Measurements from ENCODE around the gene BLVRB. TPM values are rescaled to one million over a fixed set of nuclear protein-coding genes. Genes with fewer than 3 reads are reported as not detected.
"Not testable (repeated sequence)": the region's sequence is repeated elsewhere in the genome, so short reads cannot be mapped to it uniquely, and the experiment has no call there.

Gene BLVRB
- polyA plus RNA-seq, 3 donors, result 35.5 to 58.3 (median 49.3) TPM

DNA sequence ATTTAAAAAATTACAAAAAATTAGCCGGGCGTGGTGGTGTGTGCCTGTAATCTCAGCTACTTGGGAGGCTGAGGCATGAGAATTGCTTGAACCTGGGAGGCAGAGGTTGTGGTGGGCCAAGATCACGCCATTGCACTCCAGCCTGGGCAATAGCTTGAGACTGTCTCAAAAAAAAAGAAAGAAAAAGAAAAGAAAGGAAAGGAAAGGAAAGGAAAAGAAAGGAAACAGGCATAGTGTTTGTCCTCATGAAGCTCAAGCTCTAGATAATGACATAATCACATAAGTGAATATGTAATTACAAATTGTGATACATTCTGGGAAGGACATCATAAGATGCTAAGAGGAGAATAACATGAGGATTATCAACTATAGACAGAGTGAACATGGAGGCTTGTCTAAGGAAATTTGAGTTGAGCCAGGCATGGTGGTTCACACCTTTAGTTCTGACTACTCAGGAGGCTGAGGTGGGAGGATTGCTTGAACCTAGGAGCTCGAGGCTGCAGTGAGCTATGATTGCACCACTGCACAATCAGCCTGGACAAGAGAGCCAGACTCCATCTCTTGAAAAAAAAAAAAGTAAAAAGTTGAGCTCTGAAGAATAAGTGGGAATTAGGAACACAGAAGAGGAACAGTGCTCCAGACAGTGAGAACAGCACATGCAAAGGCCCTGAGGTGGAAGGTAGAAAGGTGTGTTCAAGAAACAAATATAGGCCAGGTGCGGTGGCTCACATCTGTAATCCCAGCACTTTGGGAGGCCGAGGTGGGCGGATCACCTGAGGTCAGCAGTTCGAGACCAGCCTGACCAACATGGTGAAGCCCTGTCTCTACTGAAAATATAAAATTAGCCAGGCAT lies 35.4 kb upstream of the BLVRB start:
- not testable (repeated sequence) for DNase-seq (ENCODE audit: extremely low read depth in 1 of 11, low read depth in 9 of 11, low spot score in 4 of 11)

DNA sequence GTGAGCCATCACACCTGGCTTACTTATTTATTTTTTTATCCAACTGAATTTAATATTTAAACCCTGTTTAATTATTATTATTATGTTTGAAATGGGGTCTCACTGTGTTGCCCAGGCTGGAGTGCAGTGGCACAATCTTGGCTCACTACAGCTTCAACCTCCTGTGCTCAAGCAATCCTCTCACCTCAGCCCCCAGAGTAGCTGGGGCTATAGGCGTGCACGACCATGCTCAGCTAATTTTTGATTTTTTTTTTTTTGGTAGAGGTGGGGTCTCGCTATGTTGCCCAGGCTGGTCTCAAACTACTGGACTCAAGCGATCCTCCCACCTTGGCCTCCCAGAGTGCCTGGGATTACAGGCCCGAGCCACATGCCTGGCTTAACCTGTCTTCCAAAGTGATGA lies 33.8 kb upstream of the BLVRB start:
- DNase-seq (ENCODE audit: extremely low read depth in 1 of 11, low read depth in 9 of 11, low spot score in 4 of 11), result no peak

DNA sequence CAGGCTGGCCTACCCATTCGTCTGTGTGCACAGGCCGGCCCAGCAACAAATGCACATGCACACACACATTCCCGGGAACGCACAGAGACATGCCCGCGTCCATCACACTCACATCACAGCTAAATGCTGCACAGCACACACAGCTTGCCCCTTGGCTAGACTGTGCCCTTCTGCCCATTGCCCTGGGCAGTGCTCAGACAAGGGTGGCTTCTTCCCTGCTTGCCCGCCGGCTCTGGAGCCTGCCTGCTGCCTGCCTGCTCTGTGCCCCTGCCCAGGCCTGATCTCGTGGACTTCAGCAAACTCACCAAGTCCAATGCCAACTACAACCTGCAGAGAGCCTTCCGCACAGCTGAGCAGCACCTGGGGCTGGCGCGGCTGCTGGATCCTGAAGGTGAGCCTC lies 31.7 kb upstream of the BLVRB start:
- DNase-seq (ENCODE audit: extremely low read depth in 1 of 11, low read depth in 9 of 11, low spot score in 4 of 11), result no peak

DNA sequence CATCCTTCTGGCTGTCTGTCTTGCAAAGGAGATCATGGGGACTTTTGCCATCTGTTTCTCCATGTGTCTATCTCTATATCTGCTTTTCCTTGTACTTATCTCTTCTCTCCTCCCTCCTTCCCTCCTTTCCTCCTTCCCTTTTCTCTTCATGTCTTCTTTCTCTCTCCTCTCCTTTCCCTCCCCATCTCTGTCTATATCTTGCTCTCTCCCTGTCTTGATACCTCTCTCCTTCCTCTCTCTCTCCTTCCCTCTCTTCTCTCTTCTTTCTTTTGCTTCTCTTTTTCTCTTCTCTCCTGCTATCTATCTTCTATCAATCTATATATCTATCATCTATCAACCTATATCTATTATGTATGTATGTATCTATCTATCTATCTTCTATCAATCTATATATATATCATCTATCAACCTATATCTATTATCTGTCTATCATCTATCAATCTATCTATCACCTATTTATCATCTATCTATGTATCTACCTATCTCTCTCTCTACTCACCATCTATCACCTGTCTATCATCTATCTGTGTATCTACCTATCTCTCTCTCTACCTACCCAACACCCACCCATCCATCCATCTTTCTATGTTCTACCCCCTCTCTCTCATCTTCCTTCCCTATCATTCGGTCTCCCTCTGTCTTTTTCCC lies 28.8 kb upstream of the BLVRB start:
- no peak for DNase-seq (ENCODE audit: extremely low read depth in 1 of 11, low read depth in 9 of 11, low spot score in 4 of 11)

DNA sequence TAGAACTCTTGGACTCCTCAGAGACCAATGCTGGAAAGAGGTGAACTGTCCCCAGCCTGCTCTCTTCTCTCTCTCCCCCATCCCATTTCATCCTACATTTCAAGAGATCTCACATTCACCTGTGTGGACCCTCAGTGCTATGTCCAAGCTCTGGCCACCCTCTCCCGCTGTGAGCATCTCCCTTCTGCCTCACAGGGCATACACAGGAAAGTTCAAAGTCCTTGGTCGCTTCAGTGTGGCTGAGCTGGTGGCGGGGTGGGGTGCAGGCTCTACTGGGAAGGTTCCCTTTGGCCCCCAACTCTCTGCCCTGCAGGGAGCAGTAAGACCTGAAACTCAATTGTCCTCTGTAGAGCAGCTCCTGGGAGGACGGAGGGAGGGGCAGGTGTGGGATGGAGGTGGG lies 28.2 kb upstream of the BLVRB start:
- DNase-seq (ENCODE audit: extremely low read depth in 1 of 11, low read depth in 9 of 11, low spot score in 4 of 11), result no peak

DNA sequence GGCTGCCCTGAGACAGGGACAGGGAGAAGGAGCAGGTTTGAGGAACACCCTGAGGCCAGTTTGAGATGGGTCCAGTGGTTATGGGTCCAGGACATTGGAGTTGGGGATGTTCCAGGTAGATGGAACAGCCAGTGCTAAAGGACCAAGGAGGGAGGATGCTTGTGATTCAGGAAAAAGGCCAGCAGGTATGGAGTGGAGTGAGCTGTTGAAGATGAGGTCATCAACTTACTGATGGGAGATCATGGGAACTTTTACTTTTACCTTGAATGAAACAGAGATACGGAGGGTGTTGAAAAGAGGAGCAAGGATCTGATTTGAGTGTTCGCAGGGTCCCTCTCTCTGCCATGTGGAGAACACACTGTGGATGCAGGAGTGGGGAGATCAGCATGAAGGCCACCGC lies 26.7 kb upstream of the BLVRB start:
- DNase-seq (ENCODE audit: extremely low read depth in 1 of 11, low read depth in 9 of 11, low spot score in 4 of 11), result no peak

DNA sequence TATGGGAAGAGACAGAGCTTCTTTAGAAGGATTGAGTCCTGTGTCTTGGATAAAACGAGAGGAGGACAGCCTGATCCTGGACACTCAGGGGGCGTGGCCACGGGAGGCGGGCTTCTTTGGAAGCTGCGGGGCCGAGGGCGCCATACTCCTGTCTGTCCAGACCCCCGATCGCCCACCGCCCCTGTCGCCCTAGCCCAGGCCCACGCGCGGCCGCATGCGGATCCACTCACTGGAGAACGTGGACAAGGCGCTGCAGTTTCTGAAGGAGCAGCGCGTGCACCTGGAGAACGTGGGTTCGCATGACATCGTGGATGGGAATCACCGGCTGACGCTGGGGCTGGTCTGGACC lies 24.3 kb upstream of the BLVRB start:
- DNase-seq (ENCODE audit: extremely low read depth in 1 of 11, low read depth in 9 of 11, low spot score in 4 of 11), result no peak

DNA sequence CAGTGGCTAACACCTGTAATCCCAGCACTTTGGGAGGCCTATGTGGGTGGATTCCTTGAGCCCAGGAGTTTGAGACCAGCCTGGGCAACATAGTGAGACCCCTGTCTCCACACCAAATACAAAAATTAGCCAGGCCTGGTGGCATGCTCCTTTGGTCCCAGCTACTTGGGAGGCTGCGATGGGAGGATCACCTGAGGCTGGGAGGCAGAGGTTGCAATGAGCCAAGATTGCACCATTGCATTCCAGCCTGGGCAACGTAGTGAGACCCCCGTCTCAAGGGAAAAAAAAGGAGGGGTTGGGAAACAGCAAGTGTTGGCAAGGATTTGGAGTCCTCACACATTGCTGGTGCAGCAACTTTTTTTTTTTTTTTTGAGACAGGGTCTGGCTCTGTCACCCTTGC lies 20.5 kb upstream of the BLVRB start:
- no peak for DNase-seq (ENCODE audit: extremely low read depth in 1 of 11, low read depth in 9 of 11, low spot score in 4 of 11)

DNA sequence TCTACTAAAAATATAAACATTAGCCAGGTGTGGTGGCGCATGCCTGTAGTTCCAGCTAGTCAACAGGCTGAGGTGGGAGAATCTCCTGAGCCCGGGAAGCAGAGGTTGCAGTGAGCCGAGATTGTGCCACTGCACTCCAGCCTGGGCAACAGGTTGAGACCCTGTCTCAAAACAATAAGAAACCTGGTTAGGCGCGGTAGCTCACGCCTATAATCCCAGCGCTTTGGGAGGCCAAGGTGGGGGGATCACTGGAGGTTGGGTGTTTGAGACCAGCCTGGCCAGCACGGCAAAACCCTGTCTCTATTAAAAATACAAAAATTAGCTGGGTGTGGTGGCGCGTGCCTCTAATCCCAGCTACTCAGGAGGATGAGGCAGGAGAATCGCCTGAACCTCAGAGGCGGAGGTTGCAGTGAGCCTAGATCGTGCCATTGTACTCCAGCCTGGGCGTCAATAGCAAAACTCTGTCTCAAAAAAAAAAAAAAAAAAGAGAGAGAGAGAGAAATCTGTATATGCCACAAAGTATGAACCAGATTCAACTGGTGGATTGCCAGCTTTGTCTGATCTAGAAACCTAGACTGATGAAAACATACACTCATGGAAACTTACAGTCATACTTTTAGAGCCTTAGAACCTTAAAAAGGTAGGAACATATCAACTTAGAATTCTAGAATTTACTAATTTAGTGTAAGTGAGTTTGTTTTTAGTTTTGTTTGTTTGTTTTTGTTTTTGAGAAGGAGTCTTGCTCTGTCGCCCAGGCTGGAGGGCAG lies 10.5 kb upstream of the BLVRB start:
- DNase-seq (ENCODE audit: extremely low read depth in 1 of 11, low read depth in 9 of 11, low spot score in 4 of 11), result not testable (repeated sequence)

DNA sequence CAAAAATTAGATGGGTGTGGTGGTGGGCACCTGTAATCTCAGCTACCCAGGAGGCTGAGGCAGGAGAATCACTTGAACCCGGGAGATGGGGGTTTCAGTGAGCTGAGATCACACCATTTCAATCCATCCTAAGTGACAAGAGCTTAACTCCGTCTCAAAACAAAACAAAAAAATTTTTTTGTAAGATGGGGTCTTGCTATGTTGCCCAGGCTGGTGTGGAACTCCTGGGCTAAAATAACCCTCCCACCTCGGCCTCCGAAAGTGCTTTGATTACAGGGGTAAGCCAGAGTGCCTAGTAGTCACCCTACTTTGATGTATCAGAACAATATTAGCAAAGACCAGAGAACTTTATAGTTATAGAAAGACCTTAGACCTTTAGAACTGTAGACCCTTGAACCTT lies 9.2 kb upstream of the BLVRB start:
- no peak for DNase-seq (ENCODE audit: extremely low read depth in 1 of 11, low read depth in 9 of 11, low spot score in 4 of 11)

DNA sequence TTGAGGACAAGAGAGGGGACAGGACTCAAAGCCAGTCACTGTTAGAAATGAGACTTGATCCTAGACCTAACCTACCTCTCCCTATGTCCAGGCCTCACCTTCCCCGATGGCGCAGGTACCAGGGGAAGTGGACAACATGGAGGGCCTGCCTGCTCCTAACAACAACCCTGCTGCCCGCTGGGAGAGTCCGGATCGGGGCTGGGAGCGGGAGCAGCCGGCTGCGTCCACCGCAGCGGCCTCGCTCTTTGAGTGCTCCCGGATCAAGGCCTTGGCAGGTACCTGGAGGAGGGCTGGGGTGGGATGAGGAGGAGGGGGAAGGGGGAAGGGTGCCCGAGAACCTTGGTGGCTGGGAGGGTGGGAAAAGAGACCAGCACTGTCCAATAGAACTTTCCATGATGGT lies 7.0 kb upstream of the BLVRB start:
- no peak for DNase-seq (ENCODE audit: extremely low read depth in 1 of 11, low read depth in 9 of 11, low spot score in 4 of 11)

DNA sequence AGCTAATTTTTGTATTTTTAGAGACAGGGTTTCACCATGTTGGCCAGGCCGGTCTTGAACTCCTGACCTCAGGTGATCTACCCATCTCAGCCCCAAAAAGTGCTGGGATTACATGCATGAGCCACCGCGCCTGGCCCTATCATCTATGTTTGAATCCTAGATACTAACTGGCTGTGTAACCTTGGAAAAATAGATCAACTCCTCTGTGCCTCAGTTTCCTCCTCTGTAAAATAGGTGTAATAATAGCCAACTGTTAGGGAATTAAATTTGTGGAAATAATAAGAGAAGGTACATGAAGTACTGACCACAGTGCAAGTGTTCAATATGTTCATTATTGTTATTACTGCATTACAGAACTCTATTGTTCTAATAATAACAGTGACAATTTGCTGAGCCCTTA lies 5.6 kb upstream of the BLVRB start:
- DNase-seq (ENCODE audit: extremely low read depth in 1 of 11, low read depth in 9 of 11, low spot score in 4 of 11), result no peak

DNA sequence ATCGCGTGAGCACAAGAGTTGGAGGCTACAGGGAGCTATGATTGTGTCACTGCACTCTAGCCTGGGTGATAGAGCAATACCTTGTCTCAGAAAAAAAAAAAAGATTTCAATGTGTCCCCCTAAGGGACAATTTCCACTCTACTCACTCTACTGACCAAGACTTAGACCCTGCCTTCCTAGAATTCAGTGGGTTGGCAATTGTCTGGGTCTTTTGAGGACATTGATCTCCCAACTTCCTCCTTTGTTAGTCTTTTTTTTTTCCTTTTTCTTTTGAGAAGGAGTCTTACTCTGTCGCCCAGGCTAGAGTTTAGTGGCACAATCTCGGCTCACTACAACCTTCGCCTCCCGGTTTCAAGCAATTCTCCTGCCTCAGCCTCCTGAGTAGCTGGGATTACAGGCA lies 3.5 kb upstream of the BLVRB start:
- DNase-seq (ENCODE audit: extremely low read depth in 1 of 11, low read depth in 9 of 11, low spot score in 4 of 11), result no peak

DNA sequence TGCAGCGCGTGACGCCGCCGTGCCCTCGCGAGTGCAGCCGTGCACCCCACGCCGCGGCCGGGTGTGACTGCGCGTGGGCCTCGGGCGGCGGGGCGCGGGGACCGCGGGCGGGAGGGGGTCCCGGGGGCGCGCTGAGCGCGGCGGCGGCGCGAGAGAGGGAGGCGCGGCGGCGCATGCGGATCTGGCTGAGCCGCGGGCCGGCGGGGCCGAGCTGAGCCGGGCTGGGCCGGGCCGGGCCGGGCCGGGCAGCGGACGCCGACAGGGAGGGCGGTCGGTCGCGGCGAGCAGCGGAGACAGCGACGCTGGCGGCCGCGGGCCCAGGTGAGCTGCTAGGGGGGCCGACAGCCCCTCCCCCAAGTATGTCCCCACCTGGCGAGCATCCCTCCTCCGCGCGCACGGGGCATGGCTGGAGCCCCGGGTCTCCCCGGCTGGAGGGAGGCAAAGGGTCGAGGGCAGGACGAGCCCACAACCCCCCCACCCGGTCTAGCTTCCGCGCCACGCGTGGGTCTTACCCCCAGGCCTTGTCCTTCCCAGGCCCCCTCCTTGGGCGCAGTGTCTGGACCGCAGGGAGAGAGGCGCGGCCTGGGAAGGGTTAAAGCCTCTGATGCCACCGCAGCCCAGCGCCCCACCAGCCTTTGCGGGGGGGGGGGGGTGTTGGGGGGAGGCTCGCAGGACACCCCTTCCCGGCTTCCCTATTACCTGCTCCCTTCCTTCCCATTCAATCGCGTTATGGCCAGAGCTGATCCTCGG lies 1.6 kb upstream of the BLVRB start, which contains the start of gene SPTBN4:
Gene SPTBN4 (plus strand): TSS at position 17 of the 750 bp plus-strand sequence. CDS start 5,621 bp downstream, outside the sequence.
- DNase-seq (ENCODE audit: extremely low read depth in 1 of 11, low read depth in 9 of 11, low spot score in 4 of 11), result no peak

DNA sequence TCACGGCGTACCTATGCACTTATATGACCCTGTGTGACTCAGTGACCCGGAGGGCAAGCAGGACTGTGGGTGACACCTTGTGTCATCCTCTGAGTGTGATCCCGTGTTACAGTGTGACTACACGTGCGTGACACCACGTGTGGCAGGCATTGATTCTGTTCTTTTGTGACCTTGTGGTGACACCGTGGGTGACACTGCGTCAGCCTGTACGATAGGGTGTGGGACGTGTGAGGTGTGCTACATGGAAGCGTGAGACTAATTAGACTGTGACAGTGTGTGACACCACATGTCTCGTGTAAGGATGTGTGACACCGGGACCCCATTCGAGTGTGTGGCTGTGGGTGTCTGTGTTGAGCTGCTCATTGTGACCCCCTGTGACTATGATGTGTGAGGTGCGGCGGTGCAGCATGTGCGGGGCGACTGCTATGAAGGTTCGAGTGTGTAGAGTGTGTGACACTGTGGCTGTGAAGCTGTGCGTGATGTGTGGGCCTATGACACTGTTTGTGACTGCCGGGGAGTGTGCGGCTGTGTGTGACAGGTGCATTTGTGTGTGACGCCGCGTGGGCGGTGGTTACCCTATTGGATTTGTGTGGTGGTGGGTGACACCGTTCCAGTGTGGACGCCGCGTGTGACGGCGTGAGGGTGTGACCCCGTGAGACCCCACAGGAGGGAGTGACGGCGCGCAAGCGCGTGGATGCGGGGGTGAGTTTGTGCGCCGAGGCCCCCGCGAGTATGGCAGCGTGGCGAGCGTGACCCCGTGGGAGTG lies 857 bp upstream of the BLVRB start:
- DNase-seq (ENCODE audit: extremely low read depth in 1 of 11, low read depth in 9 of 11, low spot score in 4 of 11), result peak in 2 of 11 donors; percentile 27 to 28

DNA sequence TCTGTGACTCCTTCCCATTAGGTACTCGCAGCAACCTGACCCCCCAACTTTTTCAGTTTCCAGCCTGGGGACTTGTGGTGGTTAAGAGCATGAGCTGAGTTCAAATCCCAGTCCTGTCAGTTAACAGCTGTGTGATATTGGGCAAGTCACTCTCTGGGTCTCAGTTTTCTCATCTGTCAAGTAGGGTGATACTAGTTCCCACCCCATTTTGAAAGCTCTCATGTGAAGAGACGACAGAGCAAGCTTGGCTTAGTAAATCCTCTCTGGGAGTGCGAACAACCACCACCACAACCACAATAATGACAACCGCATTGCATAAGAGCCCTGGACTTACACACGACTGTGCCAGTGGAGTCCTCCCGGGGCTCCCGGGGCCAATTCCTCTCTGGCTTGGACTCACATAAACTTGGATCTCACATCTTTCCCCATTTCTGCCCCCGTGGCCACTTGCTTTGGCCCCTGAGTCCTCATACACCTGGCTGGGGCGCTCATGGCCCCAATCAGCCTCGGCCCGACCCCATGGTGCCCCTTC lies 454 bp downstream of the BLVRB start:
- DNase-seq (ENCODE audit: extremely low read depth in 1 of 11, low read depth in 9 of 11, low spot score in 4 of 11), result peak in 1 of 11 donors; percentile 8

DNA sequence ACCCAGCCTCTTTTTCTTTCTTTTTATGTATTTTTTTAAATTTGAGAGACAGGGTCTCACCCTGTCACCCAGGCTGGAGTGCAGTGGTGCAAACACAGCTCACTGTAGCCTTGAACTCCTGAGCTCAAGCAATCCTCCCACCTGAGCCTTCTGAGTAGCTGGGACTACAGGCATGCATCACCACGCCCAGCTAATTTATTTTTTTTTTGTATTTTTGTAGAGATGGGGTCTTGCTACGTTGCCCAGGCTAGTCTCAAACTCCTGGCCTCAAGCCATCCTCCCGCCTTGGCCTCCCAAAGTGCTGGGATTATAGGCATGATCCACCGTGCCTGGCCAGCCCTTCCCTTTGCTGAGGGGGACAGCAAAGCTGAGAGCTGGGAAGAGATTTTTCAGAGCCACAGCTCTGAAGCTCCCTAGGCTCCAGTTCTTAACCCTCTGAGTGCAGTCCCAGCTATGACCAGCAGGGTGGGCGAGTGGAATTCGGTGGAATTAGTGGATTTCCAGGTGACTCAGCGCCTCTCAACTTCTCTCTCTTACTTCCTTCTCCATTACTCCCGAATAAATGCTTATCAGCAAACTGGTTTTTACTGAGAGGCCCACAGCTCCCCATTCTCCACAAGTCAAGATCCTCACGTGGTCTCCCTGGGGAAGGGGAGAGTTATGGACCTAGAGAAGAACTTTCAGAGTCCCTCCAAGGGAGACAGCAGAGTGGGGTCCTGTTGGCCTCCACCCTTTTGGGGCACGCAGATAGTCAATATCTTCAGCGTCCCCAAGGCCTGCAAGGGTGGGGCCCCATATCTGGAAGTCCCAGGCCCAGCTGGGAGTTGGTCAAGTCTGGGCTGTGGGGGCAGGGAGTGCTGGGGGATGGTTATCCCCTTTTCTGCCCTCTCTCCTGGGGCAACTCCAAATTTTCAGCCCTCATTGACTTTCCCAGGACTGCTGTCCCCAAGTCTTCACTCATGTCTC lies 1.2 kb downstream of the BLVRB start:
- peak in 6 of 11 donors; percentile 64 to 88 (median 73) for DNase-seq (ENCODE audit: extremely low read depth in 1 of 11, low read depth in 9 of 11, low spot score in 4 of 11)

Measured in renal cortex interstitium (tissue), 11 donors.